Kidney capillary endothelial cell (primary cell): ENCODE measurements around the gene IMMP2L.

ENCODE experiments used
- DNase-seq: peaks from one replicate; pipeline ENCODE4 v3.0.0-alpha.2; 2018; ENCODE audit warnings: low spot score

IMMP2L gene

DNA sequence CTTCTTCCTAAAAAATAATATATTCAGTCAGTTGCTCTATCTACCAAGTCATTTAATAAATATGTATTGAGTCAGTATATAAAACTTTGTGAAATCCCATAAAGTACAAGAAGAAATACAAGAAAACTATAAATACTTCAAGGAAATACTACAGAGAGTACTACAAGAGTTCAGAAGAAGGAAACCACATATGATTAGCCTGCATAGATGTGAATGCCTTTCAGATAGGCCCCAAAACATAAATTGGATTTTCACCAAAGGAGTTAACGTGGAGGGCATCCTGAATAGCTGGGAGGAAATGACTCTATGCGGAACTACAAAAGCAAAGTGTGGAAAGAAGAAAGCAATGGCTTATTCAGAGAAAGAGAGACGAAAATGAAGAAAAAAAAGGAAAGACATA is 351.3 kb downstream of the IMMP2L start:
- no peak for DNase-seq

DNA sequence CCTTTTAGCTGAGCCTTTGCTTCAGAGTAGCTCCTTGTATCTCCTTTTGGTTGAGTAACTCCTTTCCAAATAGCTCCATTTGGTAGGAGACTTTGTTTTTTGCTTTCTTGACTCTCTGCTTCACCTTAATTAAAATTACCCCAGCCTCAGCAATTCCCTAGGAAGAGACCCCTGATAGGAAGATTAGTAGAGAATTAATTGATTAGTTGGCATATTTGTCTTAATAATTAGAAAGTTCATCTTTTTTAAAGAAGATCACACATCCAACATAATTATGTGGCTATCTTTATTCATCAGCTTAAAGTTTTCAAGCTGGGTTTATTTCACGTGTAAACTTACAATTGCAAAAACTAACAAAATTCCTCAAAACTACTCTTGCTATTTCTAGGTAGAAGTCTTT is 352.2 kb downstream of the IMMP2L start:
- no peak for DNase-seq

DNA sequence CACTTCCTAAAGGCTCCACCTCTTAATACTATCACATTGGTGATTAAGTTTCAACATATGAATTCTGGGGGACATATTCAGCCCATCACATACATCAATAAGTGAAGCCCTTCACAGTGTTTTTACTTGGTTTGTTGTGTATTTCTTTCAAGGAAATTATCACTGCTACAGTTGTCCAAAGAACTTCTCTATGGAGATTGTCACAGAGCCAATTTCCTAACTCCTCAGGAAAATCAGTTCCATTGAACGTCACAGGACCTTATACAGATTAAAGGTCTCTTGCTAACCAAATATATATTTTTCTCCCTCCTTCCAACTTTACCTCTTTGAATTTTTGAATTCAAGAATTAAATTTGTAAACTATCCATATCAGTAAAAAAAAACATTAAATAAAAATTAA is 357.0 kb downstream of the IMMP2L start:
- no peak for DNase-seq

DNA sequence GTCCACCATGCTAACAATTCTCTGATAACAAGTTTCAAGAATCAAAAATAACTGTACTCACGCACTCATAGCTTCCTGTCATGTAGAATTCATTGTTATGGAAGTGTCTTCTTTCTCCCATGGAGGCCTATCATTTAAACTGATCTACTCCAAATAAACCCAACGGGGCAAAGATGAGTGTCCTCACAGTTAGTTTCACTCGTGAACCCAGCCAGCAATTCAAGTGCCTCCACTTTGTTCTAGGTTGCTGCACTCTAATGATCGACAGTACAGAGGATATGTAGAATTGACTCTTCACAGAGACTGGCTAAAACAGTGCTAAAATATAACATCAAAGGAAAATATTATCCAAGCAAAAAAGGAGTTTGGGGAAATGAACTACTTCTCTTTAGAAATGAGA is 360.0 kb downstream of the IMMP2L start:
- no peak for DNase-seq

DNA sequence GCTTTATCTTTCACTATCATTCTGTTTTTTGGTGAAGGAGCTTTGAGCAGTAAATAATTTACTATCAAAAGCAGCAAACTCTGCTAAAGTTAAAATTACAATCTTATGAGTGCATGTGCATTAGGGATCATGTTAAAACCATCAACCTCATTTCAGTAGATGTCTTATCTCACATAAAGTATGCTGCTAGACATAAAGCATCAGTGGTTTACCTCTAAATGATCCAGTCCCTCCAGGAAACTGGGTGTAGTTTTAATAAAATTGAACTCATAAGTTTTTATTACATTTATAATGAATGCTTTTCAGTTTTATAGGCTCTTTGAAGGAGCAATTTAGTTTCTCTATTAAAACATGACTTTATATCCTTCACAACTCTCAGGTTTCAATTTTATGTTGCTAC is 362.6 kb downstream of the IMMP2L start:
- DNase-seq: no peak

DNA sequence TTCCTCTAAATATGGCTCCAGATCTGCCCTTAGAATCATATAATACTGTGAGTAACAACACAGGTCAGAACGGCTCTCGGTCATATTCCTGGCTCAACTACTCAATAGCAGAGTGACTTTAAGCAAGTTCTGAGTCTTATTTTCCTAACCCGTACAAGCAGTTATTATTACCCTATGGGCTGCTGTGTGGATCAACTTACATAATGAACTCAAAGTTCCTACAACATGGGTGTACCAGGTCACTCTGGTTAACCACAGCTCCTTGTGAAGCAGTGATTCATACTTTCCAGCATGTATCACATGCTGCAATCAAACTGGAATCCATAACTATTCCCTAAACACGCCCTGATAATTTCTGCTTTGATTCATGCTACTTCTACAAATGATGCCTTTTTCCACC is 364.0 kb downstream of the IMMP2L start:
- DNase-seq: peak; percentile 1

DNA sequence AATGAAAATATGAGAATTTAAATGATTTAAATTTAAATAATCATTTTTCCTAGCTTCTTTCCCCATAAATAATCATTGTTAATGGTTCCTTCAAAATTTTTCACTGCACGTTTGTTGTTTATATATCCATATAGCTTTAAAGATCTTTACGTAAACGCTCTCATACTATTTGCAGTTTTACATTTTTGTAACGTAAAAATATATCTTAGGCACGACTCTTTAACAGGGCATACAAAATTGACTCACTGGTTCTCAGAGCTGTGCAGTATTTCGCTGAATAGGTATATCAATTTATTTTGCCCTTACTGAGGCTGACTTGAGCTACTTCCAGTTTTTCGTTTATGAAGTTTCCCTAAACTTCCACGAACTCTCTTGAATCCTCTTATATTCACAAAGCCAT is 365.6 kb downstream of the IMMP2L start:
- DNase-seq: no peak

DNA sequence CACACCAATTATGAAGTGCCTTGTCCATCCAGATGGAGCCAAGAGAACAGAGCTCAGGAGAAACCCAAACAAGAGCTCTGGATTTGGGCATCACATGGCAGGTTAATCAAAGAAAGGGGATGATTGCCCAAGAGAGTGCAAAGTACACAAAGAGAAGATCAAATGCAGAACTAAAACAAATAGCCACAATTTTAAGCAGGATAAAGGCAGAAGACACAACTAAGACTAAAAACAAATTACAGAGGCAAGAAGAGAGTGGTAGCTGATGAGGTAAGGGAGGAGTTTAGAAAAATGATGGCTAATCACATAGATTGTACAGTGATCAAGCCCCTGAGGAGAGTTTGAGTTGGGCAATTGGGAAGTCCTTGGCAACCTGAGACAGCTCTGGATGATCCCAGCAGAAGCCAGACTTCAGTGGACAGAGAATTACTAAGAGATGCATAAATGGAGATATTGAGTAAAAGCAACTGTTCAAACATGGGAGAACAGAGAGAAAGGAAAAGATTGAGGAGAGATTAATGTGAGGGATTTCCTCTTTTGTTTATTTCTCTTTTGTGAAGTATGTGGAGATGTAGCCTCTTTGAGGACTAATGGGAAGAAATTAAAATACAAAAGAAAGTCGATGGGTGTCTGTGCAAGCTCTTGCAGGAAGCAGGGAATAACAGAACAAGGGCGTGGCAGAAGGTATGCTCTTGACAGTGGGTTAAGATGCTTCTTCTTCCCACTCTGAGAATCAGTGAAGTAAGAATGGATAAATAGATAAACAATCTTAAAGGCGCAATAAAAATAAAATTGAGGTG is 369.5 kb downstream of the IMMP2L start:
- no peak for DNase-seq

DNA sequence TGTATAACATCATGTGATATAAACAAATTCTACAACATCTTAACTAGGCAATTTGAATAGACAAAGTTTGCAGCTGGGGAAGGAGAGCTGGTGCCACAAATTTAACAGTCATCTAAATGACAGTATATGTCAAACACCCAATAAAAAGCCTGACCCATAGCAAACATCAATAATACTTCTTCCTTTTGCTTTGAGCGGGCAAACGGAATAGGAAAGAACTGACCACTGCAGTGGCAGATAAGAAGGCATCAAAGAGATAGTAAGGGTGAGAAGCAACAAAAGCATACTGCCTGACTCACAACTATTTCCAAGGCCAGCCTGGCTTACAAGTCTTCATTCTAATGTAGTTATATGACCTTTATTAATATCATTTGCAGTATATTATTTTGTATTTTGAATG is 371.5 kb downstream of the IMMP2L start:
- no peak for DNase-seq

DNA sequence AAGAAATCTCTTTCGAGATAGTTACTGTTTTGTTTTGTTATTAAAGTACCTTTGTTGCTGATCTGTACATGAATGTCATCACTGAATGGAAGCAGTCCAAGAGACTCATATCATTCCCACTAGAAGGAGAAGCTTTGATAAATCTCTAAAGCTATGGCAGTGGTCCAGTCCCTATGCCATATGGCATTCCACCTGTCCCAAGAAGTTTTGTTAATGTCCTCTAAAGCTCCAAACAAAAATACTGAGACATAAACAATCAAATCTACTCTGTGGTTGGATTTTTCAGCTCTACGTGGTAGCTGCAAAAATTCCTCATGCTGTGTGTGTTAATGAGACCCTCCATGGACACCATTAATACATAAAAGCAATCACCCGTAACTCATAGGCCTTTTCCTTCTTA is 377.3 kb downstream of the IMMP2L start:
- no peak for DNase-seq

DNA sequence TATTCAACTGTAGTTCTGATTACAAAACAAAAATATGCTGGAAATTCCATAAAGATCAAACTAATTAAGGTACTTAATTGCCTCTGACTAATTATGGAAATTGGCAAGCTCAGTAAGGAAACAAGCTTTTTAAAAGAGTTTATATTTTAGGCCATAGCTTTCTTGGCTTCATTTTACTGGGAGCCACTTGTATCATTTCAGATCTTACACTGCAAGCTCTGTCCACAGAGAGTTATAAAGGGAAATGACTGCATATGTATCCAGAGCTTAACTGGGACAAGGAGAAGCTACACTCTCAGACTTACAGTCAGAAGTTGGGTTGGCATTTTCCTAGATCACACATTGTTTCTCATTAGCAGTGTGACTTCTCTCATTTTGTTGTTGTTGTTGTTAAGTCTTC is 379.0 kb downstream of the IMMP2L start:
- DNase-seq: no peak

DNA sequence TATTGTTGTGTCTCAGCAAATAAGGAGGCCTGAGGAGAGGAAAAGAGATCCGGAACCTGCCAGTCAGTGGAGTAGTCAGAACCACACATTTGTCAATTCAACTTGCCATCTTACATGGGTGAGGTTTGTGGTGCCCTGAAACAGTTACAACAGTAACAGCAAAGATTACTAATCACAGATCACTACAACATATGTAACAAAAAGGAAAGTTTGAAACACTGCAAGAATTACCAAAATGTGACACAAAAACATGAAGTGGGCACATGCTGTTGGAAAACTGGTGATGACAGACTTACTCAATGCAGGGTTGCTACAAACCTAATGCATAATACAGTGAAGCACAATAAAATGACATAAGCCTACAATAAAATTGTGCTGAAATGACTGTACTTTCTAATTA is 382.0 kb downstream of the IMMP2L start:
- DNase-seq: no peak

DNA sequence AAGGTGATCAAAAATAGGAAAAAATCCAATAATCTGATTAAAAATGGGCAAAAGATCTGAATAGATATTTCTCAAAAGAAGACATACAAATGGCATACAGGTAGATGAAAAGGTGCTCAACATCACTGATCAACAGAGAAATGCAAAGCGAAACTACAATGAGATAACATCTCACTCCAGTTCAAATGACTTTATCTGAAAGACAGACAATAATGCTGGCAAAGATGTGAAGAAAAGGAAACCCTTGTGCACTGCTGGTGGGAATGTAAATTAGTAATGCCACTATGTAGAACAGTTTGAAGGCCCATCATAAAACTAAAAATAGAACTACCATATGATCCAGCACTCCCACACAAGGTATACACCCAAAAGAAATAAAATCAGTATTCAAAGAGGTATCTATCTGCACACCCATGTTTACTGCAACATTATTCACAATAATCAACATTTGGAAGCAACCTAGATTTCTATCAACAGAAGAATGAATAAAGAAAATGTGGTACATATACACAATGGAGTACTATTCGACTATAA is 386.3 kb downstream of the IMMP2L start:
- no peak for DNase-seq

DNA sequence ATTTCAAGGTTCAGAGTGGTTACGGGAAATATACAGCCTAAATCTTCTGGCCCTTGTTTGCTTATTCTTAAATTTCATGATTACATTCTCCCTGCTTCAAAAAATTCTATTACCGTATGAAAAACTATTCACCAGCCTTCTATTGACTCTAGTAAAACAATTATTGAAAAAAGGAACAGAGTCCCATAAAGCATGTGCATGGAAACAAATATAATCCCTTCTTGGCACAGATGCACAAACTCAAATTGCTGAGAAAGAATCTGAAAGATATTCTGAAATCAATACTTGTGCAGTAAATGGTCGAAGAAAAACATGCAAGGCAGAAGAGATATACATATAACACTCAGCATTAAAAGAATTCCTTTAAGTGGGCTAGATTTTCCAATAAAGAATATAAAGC is 387.8 kb downstream of the IMMP2L start:
- DNase-seq: no peak

DNA sequence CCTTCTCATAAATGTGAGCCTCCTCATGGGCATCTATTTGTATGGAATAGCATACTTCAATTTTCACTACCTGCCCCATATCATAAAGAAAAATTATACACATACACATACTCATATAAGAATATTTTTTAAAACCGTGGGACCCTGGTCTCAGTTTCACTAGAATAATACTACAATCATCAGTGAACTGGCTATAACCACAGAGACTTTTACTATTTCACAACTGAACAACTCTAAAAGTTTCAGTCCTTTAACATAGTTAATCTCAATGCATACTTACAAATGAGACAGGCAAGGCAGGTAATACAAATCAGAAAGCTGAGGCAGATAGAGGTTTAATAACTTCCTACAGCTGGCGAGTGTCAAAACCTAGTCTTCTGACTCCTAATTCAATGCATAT is 388.3 kb downstream of the IMMP2L start:
- no peak for DNase-seq

DNA sequence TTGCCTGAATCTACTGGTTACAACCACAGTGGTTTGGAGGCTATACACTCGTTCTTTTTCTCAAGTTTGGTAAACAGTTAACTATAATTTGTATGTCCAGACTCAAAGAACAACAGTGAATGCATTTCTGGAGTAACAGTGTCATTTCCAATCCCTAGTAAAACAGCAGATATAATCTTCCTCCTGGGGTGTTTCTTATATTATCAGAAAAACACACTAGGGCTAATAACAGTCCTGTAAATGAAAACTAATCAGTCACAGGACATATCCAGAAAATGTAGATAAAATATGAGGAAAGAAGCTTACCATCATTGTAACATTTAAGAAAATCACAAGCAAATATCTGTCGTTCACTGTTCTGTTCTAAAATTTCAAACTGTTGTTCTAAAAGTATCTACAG is 388.8 kb downstream of the IMMP2L start:
- no peak for DNase-seq

DNA sequence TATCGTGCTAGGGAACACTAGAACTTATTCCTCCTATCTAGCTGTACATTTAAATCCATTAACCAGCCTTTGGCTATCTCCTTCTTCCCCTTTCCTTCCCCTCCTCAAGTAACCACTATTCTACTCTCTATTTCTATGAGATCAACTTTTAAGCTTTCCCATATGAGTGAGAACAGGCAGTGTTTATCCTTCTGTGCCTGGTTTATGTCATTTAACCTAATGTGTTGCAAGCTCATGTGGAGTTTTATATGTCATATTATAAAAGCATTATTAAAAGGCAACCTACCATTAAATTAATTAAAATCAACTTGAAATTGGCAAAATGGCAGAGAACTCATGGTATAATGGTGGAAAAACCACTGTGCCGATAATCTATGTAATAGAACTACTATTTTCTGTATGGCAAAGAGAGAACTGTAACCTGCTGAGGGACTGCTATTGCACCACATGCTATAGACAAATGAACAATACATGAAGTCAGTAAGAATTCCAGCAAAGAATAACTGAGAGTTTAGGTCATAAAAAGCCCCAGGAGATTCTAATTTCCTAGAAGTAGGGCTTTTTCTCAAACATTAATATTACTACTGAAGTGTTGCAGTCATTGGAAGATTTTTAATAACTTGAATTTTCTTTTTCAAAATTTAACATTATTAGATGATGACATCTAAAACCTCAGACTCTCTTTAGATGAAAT is 389.6 kb downstream of the IMMP2L start:
- DNase-seq: no peak

DNA sequence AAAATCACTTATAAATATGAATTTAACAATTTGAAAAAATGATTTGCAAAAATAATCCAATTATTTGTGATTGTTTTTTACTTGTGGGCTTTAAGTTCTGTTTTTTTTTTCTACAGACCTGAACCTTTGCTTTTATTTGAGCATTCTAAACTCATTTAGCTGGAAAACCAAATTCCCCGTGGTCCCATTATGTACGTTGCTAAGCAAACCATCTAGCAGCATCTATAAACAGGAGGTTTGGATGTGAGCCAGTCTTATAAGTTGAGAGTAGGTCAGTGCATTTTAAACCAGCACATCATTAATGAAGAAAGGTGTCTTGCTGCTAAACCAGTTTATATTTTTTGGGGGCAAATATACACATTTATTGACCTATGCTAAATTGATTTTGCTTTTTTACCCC is 394.1 kb downstream of the IMMP2L start:
- no peak for DNase-seq

DNA sequence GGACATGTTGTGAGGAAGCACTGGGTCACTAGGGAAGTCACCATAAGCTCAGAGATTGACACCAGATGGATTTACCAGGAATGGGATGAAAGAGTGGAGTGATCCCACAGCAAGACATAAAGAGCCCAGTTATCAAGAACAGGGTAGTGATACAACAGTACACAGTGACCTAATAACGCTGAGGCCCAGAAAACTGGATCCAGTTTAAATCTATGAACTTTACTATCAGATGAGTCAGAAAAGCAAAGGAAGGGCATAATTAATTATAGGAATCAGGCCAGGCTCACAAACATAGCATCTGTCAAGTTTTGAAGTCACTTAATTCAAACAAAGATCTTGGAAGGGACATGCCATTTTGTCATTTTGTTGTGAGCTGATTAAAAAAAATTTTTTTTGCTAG is 397.9 kb downstream of the IMMP2L start:
- DNase-seq: no peak

DNA sequence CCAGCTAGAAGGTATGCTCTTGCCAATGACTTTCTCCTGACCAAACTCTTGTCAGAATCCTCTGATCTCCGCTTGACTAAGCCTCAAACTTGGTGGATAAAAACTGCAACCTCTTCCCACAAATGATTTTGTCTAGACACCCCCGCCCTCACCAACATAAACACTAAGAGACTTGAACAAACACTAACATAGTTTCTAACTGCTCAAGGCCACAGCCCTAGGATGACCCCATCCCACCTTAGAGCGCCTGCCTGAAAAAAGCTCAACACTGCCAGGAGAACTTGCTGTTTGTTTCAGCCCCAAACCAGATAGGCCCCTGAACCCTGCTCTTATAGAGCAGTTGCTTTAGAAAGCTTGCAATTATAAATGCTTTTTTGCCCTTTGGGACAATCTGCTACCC is 399.6 kb downstream of the IMMP2L start:
- DNase-seq: no peak

DNA sequence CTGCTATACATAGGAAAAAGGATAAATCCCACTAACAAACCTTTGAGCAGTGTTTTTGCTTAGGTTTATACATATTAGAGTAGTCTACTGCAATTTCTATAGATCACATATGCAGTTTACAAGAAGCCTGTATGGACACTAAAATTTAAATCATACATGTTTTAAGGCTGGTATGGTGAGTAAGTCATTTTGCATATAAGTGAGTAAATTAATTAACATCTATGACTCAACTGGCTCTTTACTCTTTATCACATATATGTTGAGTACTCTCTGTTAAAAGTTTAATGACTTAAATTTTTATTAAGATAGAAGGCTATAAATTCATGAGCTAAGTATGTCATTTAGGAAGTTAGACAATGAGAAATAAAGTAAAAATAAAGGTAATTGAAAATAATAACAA is 402.0 kb downstream of the IMMP2L start:
- no peak for DNase-seq

DNA sequence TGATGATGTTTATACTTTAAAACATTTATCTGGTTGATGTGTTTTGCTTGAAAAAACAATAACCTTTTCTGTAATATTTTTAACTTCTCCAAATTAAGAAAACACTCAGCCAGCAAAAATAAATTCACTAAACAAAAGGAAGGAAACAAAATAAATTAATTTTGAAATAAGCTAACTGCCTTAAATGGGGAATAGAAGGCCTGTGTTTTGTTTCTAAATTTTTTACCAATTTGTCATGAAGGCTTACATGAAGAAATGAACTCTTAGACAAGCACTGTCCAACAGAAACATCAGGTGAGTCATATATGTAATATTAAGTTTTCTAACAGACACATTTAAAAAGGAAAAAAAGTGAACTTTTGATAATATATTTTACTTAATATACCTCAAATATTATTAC is 402.9 kb downstream of the IMMP2L start:
- no peak for DNase-seq

DNA sequence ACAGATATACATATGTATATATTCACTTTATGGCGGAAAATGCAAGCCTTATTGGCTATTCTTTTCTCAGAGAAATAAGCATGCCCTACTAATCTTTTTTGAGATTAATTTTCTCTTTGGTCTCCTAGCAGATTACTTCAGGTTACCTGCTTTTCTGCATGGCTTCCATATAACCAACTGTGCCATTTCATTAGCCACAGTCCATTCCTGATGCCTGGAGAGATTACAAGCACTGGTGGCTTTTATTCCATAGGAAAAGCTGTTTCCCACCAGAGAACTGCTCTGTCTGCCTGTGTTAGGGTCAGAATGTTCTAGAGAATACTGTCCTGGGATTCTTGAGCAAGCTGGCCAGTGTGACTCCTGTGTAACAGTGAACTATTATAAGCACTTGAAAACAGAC is 411.6 kb downstream of the IMMP2L start:
- no peak for DNase-seq
